SK-N-SH (cell line): ENCODE results near the gene SEC24B. TPM values are rescaled to one million over a fixed set of nuclear protein-coding genes. Genes with fewer than 3 reads are reported as not detected.

Experiments
- CTCF ChIA-PET: fragments of 300-600, 350-600 bp; formaldehyde crosslinking; extraction: SDS; loops from one replicate; lab custom pipeline; 2021; lab: Yijun Ruan, JAX
- POLR2A ChIA-PET: fragments of 350-600 bp; sonication (Branson Sonifier 250); formaldehyde crosslinking; extraction: SDS; loops from one replicate; lab custom pipeline; 2020; ENCODE audit warnings: antibody characterized with exemption, inconsistent platforms; lab: Yijun Ruan, JAX
- DNase-seq: peaks from one replicate; pipeline ENCODE4 v3.0.0; 2012
- H2AFZ ChIP-seq: fragments of 200-600 bp; sonication (generic); 2 replicates; pipeline ENCODE4 v1.8.1; 2016; ENCODE audit warnings: antibody characterized with exemption, mild to moderate bottlenecking, low read depth
- H3F3A ChIP-seq: fragments of 200-600 bp; sonication (generic); replicated peaks from 2 replicates; pipeline ENCODE3; 2016; ENCODE audit warnings: antibody characterized with exemption, mild to moderate bottlenecking; ENCODE audit not compliant: insufficient read depth
- H3K27ac ChIP-seq, 2 experiments: fragments of 200-500 bp in 1 of 2; fragments of 200-600 bp in 1 of 2; sonication (Bioruptor generic) in 1 of 2; sonication (generic), shearing (Covaris generic) in 1 of 2; 2 replicates each; pipeline versions ENCODE4 v1.5.1 to v1.6.1; 2014 to 2016; ENCODE audit warnings: low read depth in 2 of 2, inconsistent platforms in 1 of 2, low read length in 1 of 2, mild to moderate bottlenecking in 1 of 2, mixed read lengths in 1 of 2
- H3K27me3 ChIP-seq: fragments of 200-600 bp; sonication (generic), shearing (Covaris generic); 2 replicates; pipeline ENCODE4 v1.6.1; 2016; ENCODE audit warnings: mixed run types; ENCODE audit not compliant: insufficient read depth
- H3K36me3 ChIP-seq, 2 experiments: fragments of 200-500 bp in 1 of 2; fragments of 200-600 bp in 1 of 2; sonication (Bioruptor generic) in 1 of 2; sonication (generic) in 1 of 2; replicated peaks in 1 of 2; 2 replicates each; pipeline versions ENCODE3 to v1.5.1; 2014 to 2016; ENCODE audit warnings: low read length in 1 of 2, mild to moderate bottlenecking in 1 of 2; ENCODE audit not compliant: insufficient read depth in 2 of 2, control insufficient read depth in 1 of 2
- H3K4me1 ChIP-seq, 2 experiments: fragments of 200-500 bp in 1 of 2; fragments of 200-600 bp in 1 of 2; sonication (Bioruptor generic) in 1 of 2; sonication (generic), shearing (Covaris generic) in 1 of 2; 2 replicates each; pipeline versions ENCODE4 v1.5.1 to v1.6.1; 2014 to 2016; ENCODE audit warnings: low read depth in 1 of 2, low read length in 1 of 2, mixed run types in 1 of 2; ENCODE audit not compliant: insufficient read depth in 2 of 2, control insufficient read depth in 1 of 2
- H3K4me2 ChIP-seq: fragments of 200-600 bp; sonication (generic), shearing (Covaris generic); 2 replicates; pipeline ENCODE4 v1.6.1; 2017; ENCODE audit warnings: mixed run types
- H3K4me3 ChIP-seq, 2 experiments: fragments of 200-500 bp in 1 of 2; fragments of 200-600 bp in 1 of 2; sonication (Bioruptor generic) in 1 of 2; sonication (generic), shearing (Covaris generic) in 1 of 2; 2 replicates each; pipeline versions ENCODE4 v1.5.1 to v1.8.1; 2014 to 2016; ENCODE audit warnings: low read depth in 2 of 2, inconsistent platforms in 1 of 2, low read length in 1 of 2, mild to moderate bottlenecking in 1 of 2, mixed read lengths in 1 of 2, moderate library complexity in 1 of 2
- H3K79me2 ChIP-seq: fragments of 200-600 bp; sonication (generic); 2 replicates; pipeline ENCODE4 v1.8.1; 2017; ENCODE audit warnings: mild to moderate bottlenecking; ENCODE audit not compliant: insufficient read depth
- H3K9ac ChIP-seq: fragments of 200-600 bp; sonication (generic); 2 replicates; pipeline ENCODE4 v1.6.1; 2017; ENCODE audit warnings: mixed run types
- H3K9me2 ChIP-seq: fragments of 200-600 bp; sonication (generic); 2 replicates; pipeline ENCODE4 v1.6.1; 2017; ENCODE audit warnings: mixed run types
- H3K9me3 ChIP-seq: fragments of 200-600 bp; sonication (generic); 2 replicates; pipeline ENCODE4 v1.6.1; 2017; ENCODE audit warnings: mixed run types, mild to moderate bottlenecking, moderate library complexity
- H4K20me1 ChIP-seq: fragments of 200-600 bp; sonication (generic); 2 replicates; pipeline ENCODE4 v1.6.1; 2017; ENCODE audit warnings: mild to moderate bottlenecking, mixed run types; ENCODE audit not compliant: insufficient read depth
- CHD2 ChIP-seq: fragments of 150-350 bp; IDR thresholded peaks from 2 replicates; pipeline ENCODE4 v1.6.1; 2018; ENCODE audit warnings: low read length; ENCODE audit not compliant: partially characterized antibody
- ELF1 ChIP-seq: IDR thresholded peaks from 2 replicates; pipeline ENCODE4 v1.4.0; 2012
- EP300 ChIP-seq, 2 experiments: IDR thresholded peaks; 2 replicates each; pipeline versions ENCODE4 v1.4.0 to v1.6.1; 2012; ENCODE audit warnings: borderline replicate concordance in 1 of 2, low read depth in 1 of 2, low read length in 1 of 2
- EZH2phosphoT487 ChIP-seq: fragments of 200-600 bp; sonication (generic); IDR thresholded peaks from 2 replicates; pipeline ENCODE4 v1.6.1; 2017; ENCODE audit warnings: low read depth, mixed run types, mild to moderate bottlenecking, antibody characterized with exemption, moderate library complexity, borderline replicate concordance
- FOSL2 ChIP-seq: IDR thresholded peaks from 2 replicates; pipeline ENCODE4 v1.4.0; 2012; ENCODE audit warnings: low read depth, mild to moderate bottlenecking, moderate library complexity, borderline replicate concordance
- FOXM1 ChIP-seq: IDR thresholded peaks from 2 replicates; pipeline ENCODE4 v1.4.0; 2012; ENCODE audit warnings: low read depth, mild to moderate bottlenecking
- GABPA ChIP-seq: IDR thresholded peaks from 2 replicates; pipeline ENCODE4 v1.4.0; 2012; ENCODE audit warnings: low read depth, mild to moderate bottlenecking
- GATA2 ChIP-seq: sonication (generic); formaldehyde crosslinking; IDR thresholded peaks from 2 replicates; pipeline ENCODE4 v1.5.0; 2020; ENCODE audit warnings: mild to moderate bottlenecking, missing genetic modification reagents
- JUND ChIP-seq: IDR thresholded peaks from 2 replicates; pipeline ENCODE4 v1.4.0; 2012
- MAX ChIP-seq: IDR thresholded peaks from 2 replicates; pipeline ENCODE4 v1.4.0; 2012; ENCODE audit warnings: low read depth
- POLR2AphosphoS5 ChIP-seq: IDR thresholded peaks from 2 replicates; pipeline ENCODE4 v1.6.1; 2012; ENCODE audit warnings: low read depth, low read length
- RAD21 ChIP-seq: IDR thresholded peaks from 2 replicates; pipeline ENCODE4 v1.6.1; 2012; ENCODE audit warnings: mild to moderate bottlenecking, low read length
- RCOR1 ChIP-seq: fragments of 150-350 bp; IDR thresholded peaks from 2 replicates; pipeline ENCODE4 v1.6.1; 2017; ENCODE audit warnings: antibody characterized with exemption, low read length
- REST ChIP-seq: IDR thresholded peaks from 2 replicates; pipeline ENCODE4 v1.6.1; 2012; ENCODE audit warnings: mild to moderate bottlenecking, low read depth, low read length, moderate library complexity
- TAF1 ChIP-seq: IDR thresholded peaks from 2 replicates; pipeline ENCODE4 v1.6.1; 2012; ENCODE audit warnings: low read depth, mild to moderate bottlenecking, low read length, moderate library complexity, borderline replicate concordance
- TCF12 ChIP-seq: IDR thresholded peaks from 2 replicates; pipeline ENCODE4 v1.4.0; 2012
- YY1 ChIP-seq: IDR thresholded peaks from 2 replicates; pipeline ENCODE4 v1.4.0; 2012; ENCODE audit warnings: low read depth, mild to moderate bottlenecking
- WGBS: methylation state at CpG from one replicate; pipeline ENCODE4 v1.1.6; 2017; ENCODE audit warnings: low lambda C conversion rate; 5-methylcytosine and 5-hydroxymethylcytosine counted together
- polyA plus RNA-seq, 3 experiments: library from polyadenylated mRNA; depleted of rRNA; stranded (reverse); fragments of >200 nt; gene quantifications; 2 replicates each; pipeline ENCODE4 v1.2.3, GENCODE V29; 2012
- TF ChIP-seq, protein P1 (sequence below): IDR thresholded peaks from 2 replicates; pipeline ENCODE4 v1.4.0; 2012; ENCODE audit warnings: low read depth, borderline replicate concordance

SEC24B gene
- polyA plus RNA-seq, 1 of the 3 experiments (the other 2 are of a cell fraction) = 23.0 TPM

GRCh38 chr4:109548655-109549054 is 115.0 kb downstream of the SEC24B start:
- H3F3A ChIP-seq = peaks cover 7% of the 10 kb centered on the region
- H3K4me1 ChIP-seq = no peaks in the 10 kb centered on the region; a peak in 1 of 4 replicates
- H3K4me2 ChIP-seq = peak overlapping the region; percentile 10
- H3K27me3 ChIP-seq = no peaks in the 10 kb centered on the region
- CTCF ChIA-PET = interaction anchor here (1.5 kb wide), 1 partner anchor 21 kb away, joined by 4 read pairs; no protein-coding TSS in a partner anchor
- no peaks in the 10 kb centered on the region for H3K79me2 ChIP-seq
- no peaks in the 10 kb centered on the region for H3K9me2 ChIP-seq
- no peaks in the 10 kb centered on the region for H4K20me1 ChIP-seq
- peaks cover 14 to 30% of the 10 kb centered on the region in 2 experiments for H3K36me3 ChIP-seq
- H3K9ac ChIP-seq = no peak overlapping the region
- WGBS = 50% methylated on average over 2 of the region's 2 CpGs
- TF ChIP-seq REST (no peak), CHD2 (no peak), POLR2AphosphoS5 (peak; percentile 13; the same call in 1 of the 2 replicates), MAX (0 out of 2 replicates have a peak, but pooled peaks have one; percentile 31), ELF1 (no peak), FOSL2 (peak; percentile 35; the same call in 1 of the 2 replicates), TCF12 (peak; percentile 39; the same call in 1 of the 2 replicates), RCOR1 (no peak), EP300 (IDR thresholded peaks at IDR 0.05; ENCODE audit: borderline replicate concordance in 1 of 2, low read depth in 1 of 2, low read length in 1 of 2) (no peak), JUND (peak; percentile 41), GABPA (0 out of 2 replicates have a peak, but pooled peaks have one; percentile 19), EZH2phosphoT487 (no peak), GATA2 (CRISPR knock-in tag) (no peak)
- POLR2A ChIA-PET = no interaction called here
- no peak overlapping the region for H2AFZ ChIP-seq
- DNase-seq = no peak
- H3K4me3 ChIP-seq = no peak overlapping the region
- H3K27ac ChIP-seq = peak overlapping the region in 1 of 2 experiments; percentile 44; a peak in 2 of 4 replicates
- no peaks in the 10 kb centered on the region for H3K9me3 ChIP-seq

GRCh38 chr4:109552237-109552636 is 118.6 kb downstream of the SEC24B start:
- WGBS = 92% methylated on average over 6 of the region's 6 CpGs
- no peak for TF ChIP-seq REST
- TF ChIP-seq TAF1 = no peak
- TF ChIP-seq, protein P1, sequence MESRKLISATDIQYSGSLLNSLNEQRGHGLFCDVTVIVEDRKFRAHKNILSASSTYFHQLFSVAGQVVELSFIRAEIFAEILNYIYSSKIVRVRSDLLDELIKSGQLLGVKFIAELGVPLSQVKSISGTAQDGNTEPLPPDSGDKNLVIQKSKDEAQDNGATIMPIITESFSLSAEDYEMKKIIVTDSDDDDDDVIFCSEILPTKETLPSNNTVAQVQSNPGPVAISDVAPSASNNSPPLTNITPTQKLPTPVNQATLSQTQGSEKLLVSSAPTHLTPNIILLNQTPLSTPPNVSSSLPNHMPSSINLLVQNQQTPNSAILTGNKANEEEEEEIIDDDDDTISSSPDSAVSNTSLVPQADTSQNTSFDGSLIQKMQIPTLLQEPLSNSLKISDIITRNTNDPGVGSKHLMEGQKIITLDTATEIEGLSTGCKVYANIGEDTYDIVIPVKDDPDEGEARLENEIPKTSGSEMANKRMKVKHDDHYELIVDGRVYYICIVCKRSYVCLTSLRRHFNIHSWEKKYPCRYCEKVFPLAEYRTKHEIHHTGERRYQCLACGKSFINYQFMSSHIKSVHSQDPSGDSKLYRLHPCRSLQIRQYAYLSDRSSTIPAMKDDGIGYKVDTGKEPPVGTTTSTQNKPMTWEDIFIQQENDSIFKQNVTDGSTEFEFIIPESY = no peak
- no peak for TF ChIP-seq YY1
- no peak for TF ChIP-seq EP300 (IDR thresholded peaks at IDR 0.05; ENCODE audit: borderline replicate concordance in 1 of 2, low read depth in 1 of 2, low read length in 1 of 2)
- no peak for TF ChIP-seq FOXM1
- TF ChIP-seq EZH2phosphoT487 = no peak
- no peak for TF ChIP-seq FOSL2
- no peak for TF ChIP-seq RAD21
- no peak for TF ChIP-seq GATA2 (CRISPR knock-in tag)

More at GRCh38 chr4:109552237-109552636, 118.6 kb downstream of the SEC24B start:
- no peak overlapping the region for H2AFZ ChIP-seq
- no peak overlapping the region for H3K9ac ChIP-seq
- no peak overlapping the region for H3K4me3 ChIP-seq
- no peaks in the 10 kb centered on the region for H3K79me2 ChIP-seq
- no peaks in the 10 kb centered on the region for H4K20me1 ChIP-seq
- no peaks in the 10 kb centered on the region for H3K27me3 ChIP-seq
- no peak overlapping the region for H3K4me2 ChIP-seq
- no peaks in the 10 kb centered on the region; a peak in 1 of 4 replicates for H3K4me1 ChIP-seq
- ChIA-PET POLR2A (no interaction called here), CTCF (interaction anchor here (0.7 to 1.0 kb wide), 2 partner anchors 13 to 131 kb away, joined by 3 read pairs; no protein-coding TSS in a partner anchor)
- no peaks in the 10 kb centered on the region for H3K9me2 ChIP-seq
- H3F3A ChIP-seq = peaks cover 3% of the 10 kb centered on the region
- H3K27ac ChIP-seq = no peak overlapping the region
- DNase-seq = no peak
- peaks cover 0 to 6% of the 10 kb centered on the region in 2 experiments for H3K36me3 ChIP-seq
- H3K9me3 ChIP-seq = no peaks in the 10 kb centered on the region
